Esophagus muscularis mucosa (tissue), 4 donors: ENCODE measurements around the gene PRKD1. TPM values are rescaled to one million over a fixed set of nuclear protein-coding genes. Genes with fewer than 3 reads are reported as not detected.

ENCODE experiments used
- DNase-seq: peaks from one replicate; pipeline ENCODE4 v3.0.0-alpha.2; 2017; ENCODE audit errors: extremely low spot score
- H3K27ac ChIP-seq, 4 donors: fragments of 200-600 bp; sonication (generic); replicated peaks in 1 of 4; 1 replicate in 3 of 4; 2 replicates in 1 of 4; pipeline ENCODE4 v1.5.1; 2016 to 2019; ENCODE audit warnings: mild to moderate bottlenecking in 1 of 4
- H3K27me3 ChIP-seq, 4 donors: fragments of 200-600 bp; sonication (generic); one replicate each; pipeline versions ENCODE4 v1.5.1 to v1.6.0; 2016 to 2019
- H3K36me3 ChIP-seq, 4 donors: fragments of 200-600 bp; sonication (generic); one replicate each; pipeline ENCODE4 v1.5.1; 2016 to 2019
- H3K4me1 ChIP-seq, 4 donors: fragments of 200-600 bp; sonication (generic); one replicate each; pipeline ENCODE4 v1.5.1; 2016 to 2019
- H3K4me3 ChIP-seq, 4 donors: fragments of 200-600 bp; sonication (generic); 1 replicate in 2 of 4; 2 replicates in 2 of 4; pipeline ENCODE4 v1.5.1; 2016 to 2019; ENCODE audit warnings: mild to moderate bottlenecking in 4 of 4, moderate library complexity in 1 of 4
- H3K9me3 ChIP-seq, 4 donors: fragments of 200-600 bp; sonication (generic); 1 replicate in 3 of 4; 2 replicates in 1 of 4; pipeline ENCODE4 v1.5.1; 2016 to 2019
- CTCF ChIP-seq, 3 experiments: fragments of 200-600 bp in 2 of 3; fragments of 450-650 bp in 1 of 3; sonication (generic) in 2 of 3; IDR thresholded peaks; one replicate each; pipeline ENCODE4 v1.5.1; 2017 to 2019; ENCODE audit warnings: antibody characterized with exemption in 3 of 3, mild to moderate bottlenecking in 2 of 3, moderate library complexity in 1 of 3
- EP300 ChIP-seq: sonication (generic); formaldehyde crosslinking; IDR thresholded peaks from one replicate; pipeline ENCODE4 v1.6.1; 2017; ENCODE audit warnings: antibody characterized with exemption
- POLR2A ChIP-seq: fragments of 450-650 bp; IDR thresholded peaks from one replicate; pipeline ENCODE4 v1.6.1; 2017; ENCODE audit warnings: antibody characterized with exemption, moderate library complexity, mild to moderate bottlenecking, low read depth
- POLR2AphosphoS5 ChIP-seq, 2 donors: sonication (generic); formaldehyde crosslinking; IDR thresholded peaks; one replicate each; pipeline ENCODE4 v1.6.1; 2017; ENCODE audit warnings: antibody characterized with exemption in 2 of 2
- WGBS: methylation state at CpG from one replicate; pipeline ENCODE4 v1.1.5; 2018; 5-methylcytosine and 5-hydroxymethylcytosine counted together
- intact Hi-C: fragments of 100-400 bp; cut with DNase I; formaldehyde crosslinking; loops from one replicate; pipeline ENCODE4 v1.15.1; 2023
- total RNA-seq, 4 donors: library from RNA; depleted of rRNA; stranded (reverse); fragments of >200 nt; gene quantifications; one replicate each; pipeline versions ENCODE4 v1.1.0 to v1.2.1, GENCODE V29; 2016

The PRKD1 gene
- total RNA-seq, 4 donors from 2014 or later: 10.4 to 18.7 (median 14.0) TPM

GRCh38 chr14:29941401-29941800 lies 13.8 kb upstream of the PRKD1 start:
- Histone ChIP-seq H3K4me1 (no peaks in the 10 kb centered on the region), H3K36me3 (no peaks in the 10 kb centered on the region), H3K27ac (no peak overlapping the region), H3K27me3 (no peaks in the 10 kb centered on the region), H3K4me3 (no peak overlapping the region), H3K9me3 (peaks cover 0 to 8% (median 1%) of the 10 kb centered on the region in 4 donors)
- DNase-seq: no peak
- TF ChIP-seq CTCF (IDR thresholded peaks at IDR 0.05) (no peak), POLR2A (no peak), EP300 (no peak), POLR2AphosphoS5 (IDR thresholded peaks at IDR 0.05) (no peak)
- intact Hi-C loops: no loop called here
- WGBS: 91% methylated on average over 1 of the region's 2 CpGs

GRCh38 chr14:29940482-29940881 lies 12.8 kb upstream of the PRKD1 start:
- no peaks in the 10 kb centered on the region for H3K27me3 ChIP-seq
- whole genome bisulfite sequencing: 90% methylated on average over 3 of the region's 3 CpGs
- no peaks in the 10 kb centered on the region for H3K4me1 ChIP-seq
- peaks cover 0 to 8% (median 0%) of the 10 kb centered on the region in 4 donors for H3K9me3 ChIP-seq
- H3K27ac ChIP-seq: no peak overlapping the region
- H3K36me3 ChIP-seq: no peaks in the 10 kb centered on the region
- DNase-seq: no peak
- intact Hi-C loops: no loop called here
- no peak overlapping the region for H3K4me3 ChIP-seq
- TF ChIP-seq EP300 (no peak), POLR2AphosphoS5 (IDR thresholded peaks at IDR 0.05) (no peak), CTCF (IDR thresholded peaks at IDR 0.05) (no peak), POLR2A (no peak)

- no peaks in the 10 kb centered on the region for H3K27me3 ChIP-seq
- H3K27ac ChIP-seq: no peak overlapping the region
- no peaks in the 10 kb centered on the region for H3K9me3 ChIP-seq
- TF ChIP-seq EP300 (no peak), POLR2A (no peak), CTCF (IDR thresholded peaks at IDR 0.05) (no peak), POLR2AphosphoS5 (IDR thresholded peaks at IDR 0.05) (no peak)
- intact Hi-C loops: no loop called here
- H3K4me3 ChIP-seq: no peak overlapping the region
- H3K4me1 ChIP-seq: no peaks in the 10 kb centered on the region
- no peak for DNase-seq
- WGBS: 87% methylated on average over 2 of the region's 2 CpGs
- H3K36me3 ChIP-seq: no peaks in the 10 kb centered on the region
Measured at GRCh38 chr14:29937116-29937515, 9.5 kb upstream of the PRKD1 start.

- peak overlapping the region in 1 of 4 donors; percentile 7 for H3K27ac ChIP-seq
- H3K4me1 ChIP-seq: peaks cover 15 to 26% (median 20%) of the 10 kb centered on the region in 4 donors
- DNase-seq: no peak
- intact Hi-C loops: no loop called here
- WGBS: 71% methylated on average over 2 of the region's 2 CpGs
- H3K4me3 ChIP-seq: no peak overlapping the region
- TF ChIP-seq POLR2AphosphoS5 (IDR thresholded peaks at IDR 0.05): no peak
- TF ChIP-seq POLR2A: no peak
- no peaks in the 10 kb centered on the region for H3K27me3 ChIP-seq
- no peaks in the 10 kb centered on the region for H3K9me3 ChIP-seq
- no peaks in the 10 kb centered on the region for H3K36me3 ChIP-seq
Measured at GRCh38 chr14:29930283-29930682, 2.6 kb upstream of the PRKD1 start.

- Histone ChIP-seq H3K4me1 (peaks cover 18 to 37% (median 27%) of the 10 kb centered on the region in 4 donors), H3K9me3 (no peaks in the 10 kb centered on the region), H3K36me3 (no peaks in the 10 kb centered on the region), H3K27ac (peak overlapping the region; percentile 82 to 89 (median 86)), H3K27me3 (no peaks in the 10 kb centered on the region), H3K4me3 (peak overlapping the region; percentile 73 to 93 (median 82))
- WGBS: 53% methylated on average over 17 of the region's 23 CpGs
- intact Hi-C loops: loop anchor here (5.0 to 10.0 kb wide), 4 partner anchors 113 to 376 kb away; no protein-coding TSS in a partner anchor
- DNase-seq: no peak
- TF ChIP-seq POLR2AphosphoS5 (IDR thresholded peaks at IDR 0.05): no peak
Measured at GRCh38 chr14:29928117-29928640, 532 bp upstream of the PRKD1 start.
